B cell (primary cell): ENCODE measurements around the gene VILL. TPM values are rescaled to one million over a fixed set of nuclear protein-coding genes. Genes with fewer than 3 reads are reported as not detected.

Experiments used
- ATAC-seq: fragments of 200-7000 bp; cut with Tn5 transposase; one replicate; pipeline ENCODE4 v1.10.0; 2021; ENCODE audit warnings: low read depth, mild to moderate bottlenecking, moderate number of reproducible peaks, moderate library complexity
- CTCF ChIA-PET: fragments of 350-600 bp; sonication (Branson Sonifier 250); formaldehyde crosslinking; loops from one replicate; lab custom pipeline; 2021; ENCODE audit warnings: antibody characterized with exemption, inconsistent platforms; lab: Charles Lee
- POLR2A ChIA-PET: fragments of 350-600 bp; sonication (Branson Sonifier 250); formaldehyde crosslinking; loops from one replicate; lab custom pipeline; 2021; ENCODE audit warnings: antibody characterized with exemption; lab: Charles Lee
- DNase-seq: peaks from one replicate; pipeline ENCODE4 v3.0.0; 2013
- H2AFZ ChIP-seq: 2 replicates; pipeline ENCODE4 v1.6.1; 2012; ENCODE audit warnings: mild to moderate bottlenecking, low read depth, low read length; ENCODE audit not compliant: insufficient read depth, poor library complexity, severe bottlenecking
- H3K27ac ChIP-seq, 2 donors: 1 replicate in 1 of 2; 2 replicates in 1 of 2; pipeline ENCODE4 v1.5.1; 2012 to 2013; ENCODE audit warnings: low read length in 2 of 2, mild to moderate bottlenecking in 2 of 2, moderate library complexity in 1 of 2
- H3K27me3 ChIP-seq, 4 experiments: fragments of 200-600 bp in 1 of 4; sonication (generic) in 1 of 4; replicated peaks in 1 of 4; 1 replicate in 2 of 4; 2 replicates in 2 of 4; pipeline versions ENCODE4 v1.6.1 to v1.7.0; 2013 to 2016; ENCODE audit warnings: low read length in 3 of 4, mild to moderate bottlenecking in 2 of 4, mixed read lengths in 1 of 4, moderate library complexity in 1 of 4; ENCODE audit not compliant: insufficient read depth in 4 of 4, control insufficient read depth in 3 of 4; ENCODE audit errors: control extremely low read depth in 1 of 4
- H3K36me3 ChIP-seq, 2 experiments: replicated peaks in 1 of 2; 1 replicate in 1 of 2; 2 replicates in 1 of 2; pipeline versions ENCODE4 v1.6.1 to v1.7.1; 2013; ENCODE audit warnings: low read length in 1 of 2; ENCODE audit not compliant: insufficient read depth in 2 of 2, control insufficient read depth in 1 of 2; ENCODE audit errors: control extremely low read depth in 1 of 2, extremely low read depth in 1 of 2
- H3K4me1 ChIP-seq, 2 donors: fragments of 200-600 bp in 1 of 2; sonication (generic) in 1 of 2; 1 replicate in 1 of 2; 2 replicates in 1 of 2; pipeline versions ENCODE4 v1.5.1 to v1.6.1; 2013 to 2017; ENCODE audit warnings: low read length in 2 of 2; ENCODE audit not compliant: control insufficient read depth in 2 of 2, insufficient read depth in 2 of 2
- H3K4me2 ChIP-seq: replicated peaks from 2 replicates; pipeline ENCODE3; 2012; ENCODE audit warnings: mild to moderate bottlenecking, low read depth, low read length; ENCODE audit not compliant: poor library complexity, severe bottlenecking
- H3K4me3 ChIP-seq, 5 experiments: fragments of 200-600 bp in 1 of 5; sonication (generic) in 1 of 5; 1 replicate in 3 of 5; 2 replicates in 2 of 5; pipeline versions ENCODE4 v1.5.1 to v1.7.0; 2011 to 2016; ENCODE audit warnings: low read length in 4 of 5, mild to moderate bottlenecking in 4 of 5, low read depth in 2 of 5, control low read depth in 1 of 5, moderate library complexity in 1 of 5; ENCODE audit not compliant: insufficient read depth in 1 of 5; ENCODE audit errors: control extremely low read depth in 1 of 5, extremely low read depth in 1 of 5
- H3K79me2 ChIP-seq: fragments of 200-600 bp; sonication (generic); one replicate; pipeline ENCODE4 v1.6.0; 2016; ENCODE audit warnings: low read length; ENCODE audit not compliant: control insufficient read depth, insufficient read depth
- H3K9ac ChIP-seq: fragments of 200-600 bp; sonication (generic); 2 replicates; pipeline ENCODE4 v1.6.1; 2017; ENCODE audit warnings: mild to moderate bottlenecking, low read length, moderate library complexity
- H3K9me3 ChIP-seq, 3 donors: one replicate each; pipeline versions ENCODE4 v1.6.1 to v1.7.1; 2013; ENCODE audit warnings: low read length in 2 of 3; ENCODE audit not compliant: control insufficient read depth in 2 of 3, insufficient read depth in 1 of 3; ENCODE audit errors: control extremely low read depth in 1 of 3
- H4K20me1 ChIP-seq: 2 replicates; pipeline ENCODE4 v1.6.0; 2012; ENCODE audit warnings: mild to moderate bottlenecking, low read length; ENCODE audit not compliant: insufficient read depth, control insufficient read depth, poor library complexity, severe bottlenecking
- H3K27ac Mint-ChIP-seq: one replicate; pipeline ENCODE4 v1.8.0; 2021; ENCODE audit warnings: mixed read lengths
- H3K27me3 Mint-ChIP-seq: one replicate; pipeline ENCODE4 v1.8.0; 2021; ENCODE audit warnings: mixed read lengths
- H3K4me1 Mint-ChIP-seq: one replicate; pipeline ENCODE4 v1.8.0; 2021; ENCODE audit warnings: mixed read lengths
- H3K4me3 Mint-ChIP-seq: one replicate; pipeline ENCODE4 v1.8.0; 2021; ENCODE audit warnings: mixed read lengths
- H3K9me3 Mint-ChIP-seq: one replicate; pipeline ENCODE4 v1.8.0; 2022; ENCODE audit warnings: mixed read lengths; ENCODE audit not compliant: insufficient read depth
- CTCF ChIP-seq: fragments of 200-600 bp; IDR thresholded peaks from one replicate; pipeline ENCODE4 v1.8.0; 2022; ENCODE audit warnings: antibody characterized with exemption, mild to moderate bottlenecking
- EZH2 ChIP-seq: IDR thresholded peaks from 2 replicates; pipeline ENCODE4 v1.6.1; 2012; ENCODE audit warnings: borderline replicate concordance, low read depth, mild to moderate bottlenecking, moderate library complexity, low read length; ENCODE audit not compliant: insufficient read depth, poor library complexity, severe bottlenecking
- WGBS: methylation state at CpG from one replicate; pipeline ENCODE4 v1.1.5; 2013; ENCODE audit warnings: missing lambda C conversion rate; ENCODE audit not compliant: insufficient coverage; 5-methylcytosine and 5-hydroxymethylcytosine counted together
- intact Hi-C: fragments of 100-400 bp; cut with micrococcal nuclease; formaldehyde crosslinking; loops from one replicate; pipeline ENCODE4 v1.10.0; 2022
- polyA plus RNA-seq: library from polyadenylated mRNA; depleted of rRNA; stranded (reverse); fragments of >200 nt; gene quantifications from 2 replicates; pipeline ENCODE4 v1.2.3, GENCODE V29; 2012
- total RNA-seq, 2 donors: library from RNA; stranded (reverse); fragments of 120-200 nt in 1 of 2; gene quantifications; 1 replicate in 1 of 2; 2 replicates in 1 of 2; pipeline versions ENCODE4 v1.2.3 to v1.2.4, GENCODE V29; 2013 to 2022

Gene VILL
- total and polyA plus RNA-seq, 2 donors (not counting 1 experiment from before 2014, with no cell fraction given) = 35.2 to 46.4 TPM

DNA sequence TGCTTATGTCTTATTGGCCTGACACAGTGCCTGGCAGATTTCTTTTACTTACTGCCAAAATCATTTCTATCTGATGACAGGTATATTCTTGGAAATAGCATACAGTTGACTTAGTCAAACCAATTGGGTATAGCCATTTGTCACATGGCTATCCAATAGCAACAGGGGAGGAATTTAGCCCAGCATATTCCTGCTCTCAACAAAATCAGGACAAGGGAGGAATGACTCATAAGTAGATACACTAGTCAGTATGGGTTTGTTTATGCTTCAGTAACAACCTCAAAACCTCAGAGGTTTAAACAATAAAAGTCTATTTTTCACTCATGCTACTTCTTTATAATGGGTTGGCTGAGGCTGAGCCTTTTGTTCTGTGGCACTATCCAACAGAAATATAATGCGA lies 38.0 kb upstream of the VILL start:
- peaks cover 15 to 18% of the 10 kb centered on the region in 2 donors for H3K4me1 ChIP-seq
- no peak overlapping the region for H2AFZ ChIP-seq
- intact Hi-C loops = no loop called here
- ChIA-PET POLR2A (no interaction called here), CTCF (no interaction called here)
- H3K4me3 ChIP-seq = no peak overlapping the region
- Mint-ChIP-seq H3K4me3 (no peak overlapping the region), H3K9me3 (no peaks in the 10 kb centered on the region), H3K27ac (no peak overlapping the region), H3K4me1 (peaks cover 16% of the 10 kb centered on the region), H3K27me3 (no peaks in the 10 kb centered on the region)
- no peak for ATAC-seq
- H3K36me3 ChIP-seq = no peaks in the 10 kb centered on the region
- H3K27ac ChIP-seq = no peak overlapping the region
- H3K79me2 ChIP-seq = no peaks in the 10 kb centered on the region
- no peak overlapping the region for H3K9ac ChIP-seq
- H3K27me3 ChIP-seq = no peaks in the 10 kb centered on the region
- no CpG with 5 or more reads among the region's 1 CpG for WGBS
- DNase-seq = no peak
- H4K20me1 ChIP-seq = no peaks in the 10 kb centered on the region
- no peak for TF ChIP-seq CTCF
- TF ChIP-seq EZH2 = no peak
- no peak overlapping the region for H3K4me2 ChIP-seq
- no peaks in the 10 kb centered on the region for H3K9me3 ChIP-seq

DNA sequence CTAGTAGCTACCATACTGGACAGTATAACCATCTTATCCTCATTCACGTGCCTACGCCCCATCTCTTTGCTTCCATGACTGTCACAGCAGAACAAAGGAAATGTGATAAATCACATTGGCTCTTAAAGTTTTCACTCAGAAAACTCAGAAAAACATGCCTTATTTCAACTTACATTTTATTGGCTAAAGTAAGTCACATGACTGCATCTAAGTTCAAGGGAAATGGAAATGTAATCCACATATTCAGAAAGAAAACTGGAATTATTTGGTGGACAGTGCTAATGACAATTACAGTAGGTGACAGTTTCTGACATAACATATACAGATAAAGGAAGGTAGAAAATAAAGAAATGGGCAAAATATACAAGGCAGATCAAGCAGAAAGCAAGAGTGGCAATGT lies 37.4 kb upstream of the VILL start:
- Histone ChIP-seq H3K36me3 (no peaks in the 10 kb centered on the region), H2AFZ (no peak overlapping the region), H3K4me3 (no peak overlapping the region), H3K27ac (no peak overlapping the region), H4K20me1 (no peaks in the 10 kb centered on the region), H3K27me3 (no peaks in the 10 kb centered on the region), H3K4me2 (no peak overlapping the region), H3K79me2 (no peaks in the 10 kb centered on the region), H3K4me1 (peaks cover 15 to 19% of the 10 kb centered on the region in 2 donors), H3K9me3 (no peaks in the 10 kb centered on the region), H3K9ac (no peak overlapping the region)
- DNase-seq = no peak
- 100% methylated on average over 1 of the region's 2 CpGs for WGBS
- intact Hi-C loops = no loop called here
- ChIA-PET CTCF (interaction anchor here (1.7 kb wide), 1 partner anchor 13 kb away, joined by 5 read pairs; no protein-coding TSS in a partner anchor), POLR2A (no interaction called here)
- no peak overlapping the region for H3K4me3 Mint-ChIP-seq
- H3K27ac Mint-ChIP-seq = no peak overlapping the region
- no peaks in the 10 kb centered on the region for H3K9me3 Mint-ChIP-seq
- no peak for TF ChIP-seq EZH2
- no peaks in the 10 kb centered on the region for H3K27me3 Mint-ChIP-seq
- no peak for ATAC-seq
- H3K4me1 Mint-ChIP-seq = peaks cover 18% of the 10 kb centered on the region
